ENCODE measurements around the gene PSMB2. TPM values are rescaled to one million over a fixed set of nuclear protein-coding genes. Genes with fewer than 3 reads are reported as not detected.

Gene PSMB2
- total RNA-seq, 1 experiment from 2014 or later, result 86.0 TPM

- Histone ChIP-seq H3K4ac (ENCODE audit: low read depth, low read length) (no peak overlapping the region), H3K79me1 (ENCODE audit: insufficient read depth, low read depth, low read length, poor library complexity, severe bottlenecking) (no peaks in the 10 kb centered on the region), H2AFZ (ENCODE audit: low read length) (no peak overlapping the region), H3T11ph (ENCODE audit: low read length) (no peak overlapping the region), H2BK15ac (ENCODE audit: low read depth, low read length) (no peak overlapping the region), H3K4me1 (ENCODE audit: insufficient read depth, low read length) (no peaks in the 10 kb centered on the region), H3K9ac (ENCODE audit: extremely low read depth, insufficient read length, low read length) (no peak overlapping the region), H4K5ac (ENCODE audit: insufficient read length, low read depth, low read length) (no peak overlapping the region), H3K14ac (ENCODE audit: insufficient read depth, low read length) (no peak overlapping the region), H3K27me3 (ENCODE audit: insufficient read depth, low read length) (no peaks in the 10 kb centered on the region), H2BK120ac (ENCODE audit: low read depth, low read length, poor library complexity, severe bottlenecking) (no peak overlapping the region), H3K23me2 (ENCODE audit: insufficient read length, low read depth, low read length, poor library complexity, severe bottlenecking) (no peaks in the 10 kb centered on the region), H2BK12ac (ENCODE audit: insufficient read length, low read depth, low read length) (no peak overlapping the region), H3K18ac (ENCODE audit: insufficient read length, low read depth, low read length) (no peak overlapping the region), H4K20me1 (ENCODE audit: control insufficient read depth, insufficient read depth, insufficient read length) (no peaks in the 10 kb centered on the region), H2AK5ac (ENCODE audit: insufficient read length, low read length) (no peak overlapping the region), H2BK20ac (ENCODE audit: low read depth, low read length, poor library complexity, severe bottlenecking) (no peak overlapping the region), H3K56ac (ENCODE audit: insufficient read length, low read depth, low read length) (no peak overlapping the region), H2BK5ac (ENCODE audit: insufficient read length, low read length) (no peak overlapping the region), H3K23ac (ENCODE audit: insufficient read length, low read depth, low read length) (no peak overlapping the region), H3K79me2 (ENCODE audit: insufficient read depth, low read length) (no peaks in the 10 kb centered on the region; the same call in 1 of the 2 replicates), H4K8ac (replicated peaks; ENCODE audit: insufficient read length, low read depth, low read length) (no peak overlapping the region), H3K4me2 (ENCODE audit: insufficient read depth, insufficient read length, low read length) (no peak overlapping the region), H3K9me3 (ENCODE audit: control insufficient read depth, low read depth, low read length) (no peaks in the 10 kb centered on the region), H3K27ac (ENCODE audit: insufficient read length, low read depth, low read length) (no peak overlapping the region), H4K91ac (ENCODE audit: insufficient read length, low read depth, low read length) (no peak overlapping the region)
- Mint-ChIP-seq H3K4me3 (no peak overlapping the region), H3K4me1 (no peaks in the 10 kb centered on the region), H3K27me3 (ENCODE audit: low read depth) (no peaks in the 10 kb centered on the region), H3K36me3 (ENCODE audit: insufficient read depth in 1 of 3, low read depth in 3 of 3) (peaks cover 26 to 66% (median 50%) of the 10 kb centered on the region in 3 experiments; a peak in 6 of 7 replicates), H3K27ac (no peak overlapping the region), H3K9me3 (no peaks in the 10 kb centered on the region)
- no peak for DNase-seq
- TF ChIP-seq CTCF (conservative IDR thresholded peaks at IDR 0.05), result no peak
- WGBS (ENCODE audit: extremely low coverage, insufficient read length, low lambda C conversion rate), result no CpG with 5 or more reads among the region's 2 CpGs
Measured at GRCh38 chr1:35629051-35629450, 12.3 kb downstream of the PSMB2 start.

Measured in H9 (cell line).